HG03045 (cell line): ENCODE data around the gene NUDT9.
"Not testable (repeated sequence)": the region's sequence is repeated elsewhere in the genome, so short reads cannot be mapped to it uniquely, and the experiment has no call there.

ENCODE experiments used
- ATAC-seq: cut with Tn5 transposase; IDR thresholded peaks from one replicate; pipeline ENCODE4 v1.9.1; 2021; ENCODE audit warnings: mild to moderate bottlenecking, moderate library complexity; ENCODE audit not compliant: unreplicated experiment

The NUDT9 gene

GRCh38 chr4:87458913-87459312, 36.5 kb downstream of the NUDT9 start:
- no peak for ATAC-seq

- ATAC-seq = peak; percentile 69
These were observed 38.9 kb downstream of the NUDT9 start for GRCh38 chr4:87461281-87461700.

- no peak for ATAC-seq
These were observed 39.7 kb downstream of the NUDT9 start for GRCh38 chr4:87462102-87462501.

GRCh38 chr4:87465739-87466366, 43.5 kb downstream of the NUDT9 start:
- ATAC-seq = no peak

GRCh38 chr4:87469390-87469789, 47.0 kb downstream of the NUDT9 start:
- ATAC-seq = no peak

DNA sequence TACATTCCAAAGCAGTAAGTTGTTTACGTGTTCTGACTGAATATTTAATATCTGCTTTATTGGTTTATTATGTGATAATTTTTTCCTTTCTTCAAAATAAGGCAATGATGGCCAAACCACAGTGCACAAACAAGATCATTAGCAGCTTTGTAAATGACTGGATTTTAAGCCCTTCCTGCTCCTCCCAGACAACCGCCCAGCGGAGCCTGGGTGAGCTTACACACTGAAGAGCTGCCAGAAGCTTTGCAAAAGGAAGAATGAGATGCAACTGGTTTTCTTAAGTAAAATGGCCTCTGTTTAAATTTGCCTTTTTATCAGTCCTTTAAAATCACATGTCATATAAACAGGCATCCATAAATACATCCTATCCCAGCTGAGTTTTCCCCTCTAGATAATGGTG, 54.6 kb downstream of the NUDT9 start:
- ATAC-seq = no peak

DNA sequence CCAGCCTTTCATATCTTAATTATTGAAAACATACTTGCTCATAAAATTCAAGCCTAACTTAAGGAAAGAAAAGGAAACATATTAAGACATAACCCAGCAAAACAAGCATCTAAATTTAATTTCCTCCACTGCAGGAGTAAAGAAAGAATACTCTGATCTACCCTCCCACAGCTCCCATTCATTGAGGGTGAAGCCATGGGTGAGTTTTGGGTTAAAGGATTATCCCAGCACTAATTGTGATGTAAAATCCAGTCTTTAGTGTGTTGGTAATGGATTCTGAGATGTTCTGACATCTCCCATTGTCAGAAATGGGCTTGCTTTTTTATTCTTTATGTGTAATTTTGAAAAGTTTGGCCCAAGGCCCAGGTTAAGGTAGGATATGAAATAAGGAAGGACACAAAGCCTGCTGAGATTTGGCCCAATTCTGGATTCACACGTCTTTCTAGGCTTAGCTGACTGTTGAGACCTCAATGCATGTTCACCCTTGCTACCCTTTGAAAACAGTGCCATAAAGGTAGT, 56.4 kb downstream of the NUDT9 start:
- no peak for ATAC-seq

- ATAC-seq = no peak
These were observed 59.0 kb downstream of the NUDT9 start for GRCh38 chr4:87481377-87481776.

DNA sequence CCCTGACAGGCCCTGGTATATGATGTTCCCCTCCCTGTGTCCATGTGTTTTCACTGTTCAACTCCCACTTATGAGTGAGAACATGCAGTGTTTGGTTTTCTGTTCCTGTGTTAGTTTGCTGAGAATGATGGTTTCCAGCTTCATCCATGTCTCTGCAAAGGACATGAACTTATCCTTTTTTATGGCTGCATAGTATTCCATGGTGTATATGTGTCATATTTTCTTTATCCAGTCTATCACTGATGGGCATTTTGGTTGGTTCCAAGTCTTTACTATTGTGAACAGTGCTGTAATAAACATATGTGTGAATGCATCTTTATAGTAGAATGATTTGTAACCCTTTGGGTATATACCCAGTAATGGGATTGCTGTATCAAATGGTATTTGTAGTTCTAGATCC, 60.9 kb downstream of the NUDT9 start:
- ATAC-seq = not testable (repeated sequence)

DNA sequence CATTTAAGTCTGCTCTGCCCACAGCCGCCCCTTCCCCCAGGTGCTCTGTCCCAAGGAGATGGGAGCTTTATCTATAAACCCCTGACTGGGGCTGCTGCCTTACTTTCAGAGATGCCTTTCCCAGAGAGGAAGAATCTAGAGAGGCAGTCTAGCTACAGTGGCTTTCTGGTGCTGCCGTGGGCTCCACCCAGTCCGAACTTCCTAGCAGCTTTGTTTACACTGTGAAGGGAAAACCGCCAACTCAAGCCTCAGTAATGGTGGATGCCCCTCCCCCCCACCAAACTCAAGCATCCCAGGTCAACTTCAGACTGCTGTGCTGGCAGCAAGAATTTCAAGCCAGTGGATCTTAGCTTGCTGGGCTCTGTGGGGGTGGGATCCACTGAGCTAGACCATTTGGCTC, 66.3 kb downstream of the NUDT9 start:
- not testable (repeated sequence) for ATAC-seq

DNA sequence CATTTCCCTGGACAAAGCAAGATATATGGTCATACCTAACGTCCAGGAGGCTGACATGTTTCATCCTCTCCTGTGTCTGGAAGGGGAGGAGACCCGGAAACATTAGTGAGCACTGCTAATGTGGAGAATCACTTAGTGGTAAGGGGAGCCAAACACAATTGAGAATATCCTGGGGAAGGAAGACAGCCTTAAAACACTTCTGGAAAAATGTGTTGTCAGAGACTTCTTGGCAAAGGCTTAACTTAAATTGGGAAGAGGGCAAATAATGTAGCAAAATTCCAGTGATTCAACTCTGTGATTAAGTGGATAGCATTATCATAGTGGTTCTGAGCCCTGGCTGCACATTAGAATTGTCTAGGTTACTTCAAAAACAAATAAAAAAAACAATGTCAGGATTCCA, 67.3 kb downstream of the NUDT9 start:
- no peak for ATAC-seq

- ATAC-seq = no peak
These were observed 68.4 kb downstream of the NUDT9 start for GRCh38 chr4:87490664-87491369.

GRCh38 chr4:87491436-87491835, 69.1 kb downstream of the NUDT9 start:
- ATAC-seq = no peak

GRCh38 chr4:87491851-87492250, 69.5 kb downstream of the NUDT9 start:
- not testable (repeated sequence) for ATAC-seq

GRCh38 chr4:87493115-87493514, 70.7 kb downstream of the NUDT9 start:
- no peak for ATAC-seq

DNA sequence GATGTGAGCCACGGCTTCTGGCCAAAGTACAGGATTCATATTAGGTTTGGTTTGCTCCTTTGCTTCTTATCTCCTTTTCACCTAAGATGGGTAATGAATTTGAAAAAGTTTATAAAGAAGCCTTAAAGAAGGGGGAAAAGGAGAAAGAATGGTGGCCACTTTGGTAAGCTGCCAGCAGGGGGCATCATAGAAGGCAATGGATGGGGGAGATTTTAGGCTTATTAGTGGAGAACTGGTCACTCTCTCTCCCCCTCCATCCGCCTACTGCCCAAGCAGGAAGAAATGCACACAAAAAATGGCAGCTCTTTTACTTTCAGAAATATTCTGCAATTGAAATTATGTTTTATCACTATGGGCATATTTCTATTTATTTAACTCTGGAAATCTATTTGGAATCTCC, 74.8 kb downstream of the NUDT9 start:
- no peak for ATAC-seq

DNA sequence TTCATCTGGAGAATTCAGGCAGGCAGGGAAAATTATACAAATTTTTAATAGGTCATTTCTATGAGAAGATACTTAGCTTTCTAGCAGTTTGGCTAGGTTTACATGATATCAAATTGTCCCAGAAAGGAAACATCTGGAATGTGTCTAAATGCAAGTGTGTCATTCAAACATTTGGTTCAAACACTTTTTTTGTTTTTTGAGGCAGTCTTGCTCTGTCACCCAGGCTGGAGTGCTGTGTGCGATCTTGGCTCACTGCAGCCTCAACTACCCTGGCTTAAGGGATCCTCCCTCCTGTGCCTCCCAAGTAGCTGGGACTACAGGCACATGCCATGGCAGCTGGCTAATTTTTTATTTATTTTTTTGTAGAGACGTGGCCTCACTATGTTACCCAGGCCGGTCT, 75.2 kb downstream of the NUDT9 start:
- no peak for ATAC-seq

DNA sequence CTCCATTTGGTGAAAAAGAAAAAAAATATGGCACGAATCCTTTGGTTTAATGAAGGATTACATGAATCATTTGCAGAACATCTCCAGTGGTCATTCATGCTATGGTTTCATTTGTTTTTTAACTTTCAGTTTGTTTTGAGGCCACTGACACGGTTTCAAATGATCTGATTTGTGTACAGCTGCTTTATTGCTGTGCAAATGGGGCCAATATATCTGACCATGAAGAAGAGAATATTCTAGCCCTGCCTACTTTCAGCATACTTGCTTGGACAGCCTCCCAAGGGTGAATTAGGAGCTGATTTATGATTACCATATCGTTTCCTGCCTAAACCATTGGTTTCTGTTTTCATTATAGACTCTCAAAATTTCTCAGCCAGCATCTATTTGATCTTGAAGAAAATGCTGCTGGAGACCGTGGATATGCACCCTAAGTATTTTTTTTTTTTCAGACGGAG, 76.1 kb downstream of the NUDT9 start:
- no peak for ATAC-seq

- ATAC-seq = peak; percentile 82
These were observed 77.2 kb downstream of the NUDT9 start for GRCh38 chr4:87499403-87500091.

DNA sequence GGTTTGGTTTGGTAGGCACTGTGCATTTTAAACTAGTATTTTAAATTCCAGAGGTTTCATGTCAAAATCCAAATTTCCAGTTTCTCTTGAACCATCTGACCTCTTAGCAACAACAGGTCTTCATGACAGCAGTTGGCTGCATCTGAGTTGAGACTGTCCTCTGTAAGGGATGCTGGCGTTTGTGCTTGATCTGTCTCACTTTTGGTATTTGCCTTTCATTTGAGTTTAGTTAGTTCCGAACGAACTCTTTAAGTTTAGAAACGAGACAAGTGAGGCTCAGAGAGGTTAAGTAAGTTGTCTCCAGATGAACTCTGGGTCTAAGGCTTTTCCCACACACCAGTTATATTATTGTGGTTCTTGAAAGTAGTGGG, 77.7 kb downstream of the NUDT9 start:
- ATAC-seq = peak; percentile 43

DNA sequence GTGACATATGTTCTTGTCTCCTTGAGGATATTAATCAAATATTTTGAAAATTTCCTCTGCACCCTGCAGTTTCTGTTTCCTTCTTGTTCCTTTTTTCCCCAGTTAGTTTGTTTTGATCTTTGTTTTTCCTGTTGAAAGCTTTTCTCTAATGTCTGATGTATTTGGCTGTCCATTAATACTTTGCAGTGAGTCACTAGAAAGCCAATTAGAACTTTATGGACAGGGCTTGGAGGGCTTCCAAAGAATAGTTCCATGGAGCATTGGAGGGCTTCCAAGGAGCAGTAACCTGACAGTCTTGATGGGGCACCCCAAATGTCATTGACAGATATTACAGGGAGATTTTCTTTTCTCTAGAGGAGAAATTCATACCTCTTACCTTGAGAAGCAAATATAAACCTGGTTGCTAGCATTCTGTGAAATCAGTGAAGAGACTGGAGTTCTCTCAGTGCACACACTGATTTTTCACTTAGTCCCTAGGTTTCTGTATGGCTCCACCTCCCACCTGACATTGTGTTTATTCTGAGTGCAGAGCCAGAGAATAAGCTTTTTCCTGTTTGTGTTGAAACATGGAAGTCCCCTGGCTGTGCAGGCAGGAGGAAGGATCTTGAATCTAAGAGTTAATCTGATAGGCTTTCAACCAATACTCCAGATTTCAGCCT, 80.3 kb downstream of the NUDT9 start:
- ATAC-seq = no peak
